CD4-positive, alpha-beta T cell treated with Interleukin-4 for 4 hours (primary cell): ENCODE results near the gene RHBDD3.

ENCODE experiments used
- DNase-seq: peaks from one replicate; pipeline ENCODE4 v3.0.0-alpha.2; 2020

The RHBDD3 gene

GRCh38 chr22:29267858-29268510 is at the start of gene RHBDD3, which contains the start of gene EWSR1:
TSS of gene RHBDD3 (minus strand) at chr22:29267981. CDS start at chr22:29265626, 2,355 bp downstream.
TSS of gene EWSR1 (plus strand) at chr22:29268268. CDS start at chr22:29268337, 69 bp downstream.
- DNase-seq, result peak; percentile 97

GRCh38 chr22:29316141-29316828 is 48.5 kb upstream of the RHBDD3 start:
- no peak for DNase-seq

- no peak for DNase-seq
Observed at GRCh38 chr22:29315286-29316140, 47.7 kb upstream of the RHBDD3 start, which contains the start of gene RASL10A. TSS of gene RASL10A (minus strand) at chr22:29315697. CDS start at chr22:29315246, 451 bp downstream.

GRCh38 chr22:29314537-29315285 is 46.9 kb upstream of the RHBDD3 start:
- DNase-seq, result no peak

- no peak for DNase-seq
Observed at GRCh38 chr22:29313576-29314466, 46.0 kb upstream of the RHBDD3 start.

- DNase-seq, result no peak
Observed at GRCh38 chr22:29313126-29313575, 45.4 kb upstream of the RHBDD3 start.

- no peak for DNase-seq
Observed at GRCh38 chr22:29312218-29313125, 44.7 kb upstream of the RHBDD3 start.

- no peak for DNase-seq
Observed at GRCh38 chr22:29311464-29312217, 43.9 kb upstream of the RHBDD3 start.

GRCh38 chr22:29310863-29311339 is 43.1 kb upstream of the RHBDD3 start:
- DNase-seq, result peak; percentile 73

GRCh38 chr22:29310065-29310862 is 42.5 kb upstream of the RHBDD3 start:
- no peak for DNase-seq

GRCh38 chr22:29309332-29310064 is 41.7 kb upstream of the RHBDD3 start:
- DNase-seq, result no peak

- peak; percentile 12 for DNase-seq
Observed at GRCh38 chr22:29308791-29309262, 41.0 kb upstream of the RHBDD3 start.

- no peak for DNase-seq
Observed at GRCh38 chr22:29308148-29308790, 40.5 kb upstream of the RHBDD3 start.

- DNase-seq, result no peak
Observed at GRCh38 chr22:29307596-29308147, 39.9 kb upstream of the RHBDD3 start.

- DNase-seq, result peak; percentile 7
Observed at GRCh38 chr22:29306835-29307595, 39.2 kb upstream of the RHBDD3 start.
